ENCODE data around the gene MCUB.
"Not testable (repeated sequence)": the region's sequence is repeated elsewhere in the genome, so short reads cannot be mapped to it uniquely, and the experiment has no call there.

Gene MCUB, protein sequence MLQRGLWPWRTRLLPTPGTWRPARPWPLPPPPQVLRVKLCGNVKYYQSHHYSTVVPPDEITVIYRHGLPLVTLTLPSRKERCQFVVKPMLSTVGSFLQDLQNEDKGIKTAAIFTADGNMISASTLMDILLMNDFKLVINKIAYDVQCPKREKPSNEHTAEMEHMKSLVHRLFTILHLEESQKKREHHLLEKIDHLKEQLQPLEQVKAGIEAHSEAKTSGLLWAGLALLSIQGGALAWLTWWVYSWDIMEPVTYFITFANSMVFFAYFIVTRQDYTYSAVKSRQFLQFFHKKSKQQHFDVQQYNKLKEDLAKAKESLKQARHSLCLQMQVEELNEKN
- 89.8 to 106 reads per million in 2 donors for total RNA-seq

DNA sequence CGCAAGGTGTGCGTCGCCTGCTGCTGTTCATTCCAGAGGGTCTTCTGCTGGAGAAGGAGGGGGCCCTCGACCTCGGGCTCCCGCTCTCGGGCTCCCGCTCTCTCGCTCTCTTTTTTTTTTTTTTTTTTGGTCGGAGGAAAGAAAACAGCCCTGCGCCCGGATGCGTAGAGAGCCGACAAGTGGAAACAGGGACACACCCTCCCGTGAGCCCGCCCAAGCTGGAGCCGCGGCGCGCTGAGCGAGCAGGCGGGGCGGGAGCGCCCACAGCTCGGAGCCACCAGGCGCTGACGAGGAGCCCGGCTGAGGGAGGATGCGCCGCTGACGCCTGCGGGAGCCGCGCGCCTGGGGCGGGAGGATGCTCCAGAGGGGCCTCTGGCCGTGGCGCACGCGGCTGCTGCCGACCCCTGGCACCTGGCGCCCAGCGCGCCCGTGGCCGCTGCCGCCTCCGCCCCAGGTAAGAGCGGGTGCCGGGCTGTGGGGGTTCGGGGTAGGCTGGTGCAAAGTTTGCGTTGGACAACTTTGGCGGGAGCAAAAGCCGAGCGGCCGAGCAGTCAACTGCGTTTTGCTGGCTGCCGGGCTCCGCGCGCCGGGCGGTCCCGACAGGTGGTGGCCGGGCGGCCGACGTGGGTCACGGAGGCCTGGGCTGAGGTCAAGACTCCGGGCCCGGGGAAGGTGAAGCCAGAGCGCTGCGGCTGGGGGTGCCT lies at the start of gene MCUB:
MCUB (plus strand) TSS at position 264 of the 704 bp plus-strand sequence; CDS start at position 356, 92 bp downstream.
- DNase-seq = peak; percentile 80 to 98 (median 90)

DNA sequence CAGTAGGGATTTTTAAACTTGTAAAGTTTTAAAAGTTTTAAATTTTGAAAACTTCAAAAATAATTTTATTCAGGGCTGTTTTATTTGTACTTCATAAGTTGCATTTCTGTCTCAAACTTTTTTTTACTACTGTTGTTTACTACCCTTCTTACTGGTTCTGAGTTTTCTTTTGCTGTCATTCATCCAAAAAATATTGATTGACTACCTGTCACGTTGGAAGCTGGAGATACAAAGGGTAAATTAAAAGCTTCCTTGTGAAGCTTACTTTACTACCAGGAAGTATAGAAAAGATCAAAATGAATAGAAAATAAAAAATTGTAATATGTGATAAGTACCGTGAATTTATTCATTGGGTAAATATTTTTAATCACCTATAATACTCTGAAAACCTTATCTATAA lies 49.4 kb upstream of the MCUB start:
- DNase-seq = no peak

DNA sequence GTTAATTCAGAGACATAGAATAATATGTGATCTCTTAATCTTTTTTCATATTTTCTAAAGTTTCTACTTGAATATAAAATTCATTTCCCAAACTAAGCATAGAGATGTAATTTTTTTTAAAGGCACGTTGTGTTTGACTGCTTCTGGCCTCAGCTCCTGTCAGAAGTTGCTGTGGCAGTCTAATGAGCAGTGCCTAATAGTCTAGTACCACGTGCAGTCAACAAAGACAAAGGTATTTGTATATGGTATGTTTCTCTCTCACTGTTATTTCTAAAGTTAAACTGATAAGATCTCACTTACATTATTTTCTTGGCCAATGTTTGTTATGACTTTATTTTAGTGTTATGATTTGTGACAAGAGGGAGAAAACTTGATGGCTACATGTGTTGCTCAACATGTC lies 48.6 kb upstream of the MCUB start:
- peak in 1 of 5 experiments; percentile 1 for DNase-seq

DNA sequence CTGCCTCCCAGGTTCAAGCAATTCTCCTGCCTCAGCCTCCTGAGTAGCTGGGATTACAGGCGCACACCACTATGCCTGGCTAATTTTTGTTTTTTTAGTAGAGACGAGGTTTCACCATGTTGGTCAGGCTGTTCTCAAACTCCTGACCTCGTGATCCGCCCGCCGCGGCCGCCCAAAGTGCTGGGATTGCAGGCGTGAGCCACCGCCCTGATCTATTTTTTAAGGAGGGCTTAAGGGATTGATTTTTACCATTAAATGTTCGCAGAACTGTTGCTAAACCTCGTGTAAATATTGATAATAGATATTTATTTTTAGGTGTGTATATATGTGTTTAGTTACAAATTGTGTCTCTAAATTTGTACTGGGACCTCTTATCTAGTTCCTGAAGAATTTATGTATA lies 46.7 kb upstream of the MCUB start:
- not testable (repeated sequence) for DNase-seq

DNA sequence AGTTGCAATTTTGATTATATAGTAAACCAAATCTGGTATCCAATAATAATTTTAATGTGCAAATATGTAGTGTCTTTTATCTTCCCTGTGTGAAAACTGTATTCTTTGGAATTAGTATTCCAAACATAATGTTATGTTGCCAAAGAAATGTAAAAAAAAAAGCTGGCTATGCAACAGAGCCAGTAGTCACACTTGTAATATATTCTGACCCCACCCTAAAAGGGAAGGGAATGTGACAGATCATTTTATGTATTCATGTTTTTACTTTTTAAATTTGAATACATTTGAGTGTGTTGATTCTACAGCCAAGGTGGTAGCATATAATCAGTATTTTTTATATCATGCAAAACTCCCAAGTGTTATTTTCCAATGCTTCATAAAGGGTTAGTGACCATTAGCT lies 27.9 kb upstream of the MCUB start:
- no peak for DNase-seq

DNA sequence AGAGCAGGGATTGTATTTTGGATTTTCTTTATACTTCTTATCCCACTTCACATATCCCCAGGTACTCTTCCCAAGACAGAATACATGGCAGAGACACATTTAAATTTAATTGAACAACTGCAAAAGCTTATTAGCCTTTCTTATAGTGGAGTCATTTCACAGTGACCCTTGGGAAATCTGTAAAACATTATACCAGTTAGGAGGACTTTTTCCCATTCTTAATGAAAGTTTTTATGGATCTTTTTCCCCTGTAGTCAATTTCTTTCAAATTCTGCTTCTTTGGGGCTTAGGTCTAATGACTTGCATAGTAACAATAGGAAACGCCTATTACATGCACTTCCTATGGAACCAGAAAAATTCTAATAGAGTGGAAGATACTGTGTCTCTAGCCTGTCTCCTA lies 14.6 kb upstream of the MCUB start:
- DNase-seq = no peak

DNA sequence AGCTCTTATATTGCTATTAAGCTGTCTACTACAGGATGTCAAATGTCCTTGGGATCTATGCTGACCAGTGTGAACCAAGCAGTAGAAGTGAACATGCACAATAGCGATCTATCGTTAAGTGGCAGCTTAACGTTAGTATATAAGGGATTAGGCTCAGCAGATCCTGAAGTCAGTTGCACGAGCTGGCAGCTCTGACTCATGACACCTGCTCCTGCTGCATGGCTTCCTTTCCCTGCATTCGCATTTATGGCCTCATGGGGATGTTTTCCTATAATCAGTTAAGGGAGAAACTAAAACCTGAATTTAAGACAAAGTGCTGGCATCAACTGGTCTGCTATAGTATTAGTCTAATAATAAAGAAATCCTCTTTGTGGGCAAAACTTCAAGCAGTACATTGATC lies 12.7 kb upstream of the MCUB start:
- DNase-seq = no peak

DNA sequence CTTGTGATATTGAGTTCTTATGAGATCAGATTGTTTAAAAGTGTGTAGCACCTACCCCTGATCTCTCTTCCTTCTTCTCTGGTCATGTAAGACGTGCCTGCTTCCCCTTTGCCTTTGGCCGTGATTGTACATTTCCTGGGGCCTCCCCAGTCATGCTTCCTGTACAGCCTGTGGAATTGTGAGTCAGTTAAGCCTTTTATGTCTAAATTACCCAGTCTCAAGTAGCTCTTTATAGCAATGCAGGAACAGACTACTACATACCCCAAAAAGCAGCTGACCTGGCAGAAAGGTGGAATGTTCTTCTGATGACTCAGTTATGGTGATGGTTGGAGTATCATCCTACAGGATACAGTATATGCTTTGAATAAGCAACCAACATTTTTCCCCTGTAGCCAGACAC lies 11.4 kb upstream of the MCUB start:
- no peak for DNase-seq

DNA sequence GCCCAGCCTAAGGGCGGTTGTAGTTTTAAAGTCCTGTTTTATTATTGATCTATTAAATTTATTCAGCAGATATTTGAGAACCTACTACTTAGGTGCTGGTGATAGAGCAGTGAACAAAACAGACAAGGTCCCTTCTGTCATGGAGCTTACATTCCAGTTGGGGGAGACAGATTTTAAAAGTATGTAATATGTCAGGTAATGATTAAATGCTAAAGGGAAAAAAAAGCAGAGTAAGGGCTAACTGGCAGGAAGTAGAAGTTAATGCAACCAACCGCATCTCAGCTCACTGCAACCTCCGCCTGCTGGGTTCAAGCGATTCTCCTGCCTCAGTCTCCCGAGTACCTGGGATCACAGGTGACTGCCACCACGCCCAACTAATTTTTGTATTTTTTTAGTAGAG lies 7.8 kb upstream of the MCUB start:
- no peak for DNase-seq

DNA sequence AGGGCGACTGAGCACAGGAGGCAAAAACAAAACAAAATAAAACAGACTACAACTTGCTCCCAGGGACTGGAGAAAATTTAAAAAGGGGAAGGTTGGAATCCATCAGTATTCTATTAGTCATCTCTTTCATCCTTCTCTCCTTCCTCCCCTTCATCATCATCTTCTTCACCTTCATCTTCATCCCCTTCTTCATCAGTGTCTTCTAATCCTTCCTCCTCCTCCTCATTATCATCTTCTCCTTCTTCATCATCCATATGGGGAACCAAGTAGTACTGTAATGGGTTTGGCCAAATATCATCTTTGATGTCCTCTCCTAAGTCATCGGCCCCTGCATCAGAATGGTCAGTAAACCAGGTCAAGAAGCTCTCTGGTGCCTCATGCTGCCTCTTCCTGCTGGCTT lies 6.9 kb upstream of the MCUB start:
- no peak for DNase-seq

DNA sequence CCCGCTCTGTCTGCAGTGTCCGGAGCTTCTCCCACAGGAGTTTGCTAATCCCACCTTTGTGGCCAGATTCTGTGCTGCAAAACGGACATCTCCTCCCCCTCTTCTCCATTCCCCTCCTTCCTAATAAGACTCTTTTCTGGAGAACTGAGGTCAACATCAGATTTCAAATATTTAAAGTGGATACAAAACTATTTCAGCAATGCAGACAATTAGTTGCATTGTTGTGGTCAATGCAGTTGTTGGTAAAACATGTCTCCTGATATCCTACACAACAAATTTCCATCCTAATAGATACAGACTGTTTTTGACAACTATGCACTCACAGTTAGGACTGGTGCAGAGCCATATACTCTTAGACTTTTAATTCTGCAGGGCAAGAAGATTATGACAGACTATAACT lies 5.1 kb upstream of the MCUB start:
- no peak for DNase-seq

DNA sequence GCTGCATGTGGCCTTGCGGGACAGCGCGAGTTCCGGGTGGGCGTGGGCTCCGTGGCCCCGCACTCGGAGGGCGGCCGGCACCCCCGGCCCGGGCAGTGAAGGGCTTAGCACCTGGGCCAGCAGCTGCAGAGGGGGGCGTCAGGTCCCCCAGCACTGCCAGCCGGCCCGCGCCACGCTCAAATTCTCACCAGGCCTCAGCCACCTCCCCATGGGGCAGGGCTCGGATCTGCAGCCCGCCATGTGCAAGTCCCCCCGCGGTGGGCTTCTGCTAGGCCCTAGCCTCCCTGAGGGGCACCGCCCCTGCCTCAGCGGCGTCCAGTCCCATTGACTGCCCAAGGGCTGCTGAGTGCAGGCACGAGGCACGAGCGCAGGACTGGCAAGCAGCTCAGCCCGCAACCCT lies 2.6 kb upstream of the MCUB start:
- DNase-seq = no peak

DNA sequence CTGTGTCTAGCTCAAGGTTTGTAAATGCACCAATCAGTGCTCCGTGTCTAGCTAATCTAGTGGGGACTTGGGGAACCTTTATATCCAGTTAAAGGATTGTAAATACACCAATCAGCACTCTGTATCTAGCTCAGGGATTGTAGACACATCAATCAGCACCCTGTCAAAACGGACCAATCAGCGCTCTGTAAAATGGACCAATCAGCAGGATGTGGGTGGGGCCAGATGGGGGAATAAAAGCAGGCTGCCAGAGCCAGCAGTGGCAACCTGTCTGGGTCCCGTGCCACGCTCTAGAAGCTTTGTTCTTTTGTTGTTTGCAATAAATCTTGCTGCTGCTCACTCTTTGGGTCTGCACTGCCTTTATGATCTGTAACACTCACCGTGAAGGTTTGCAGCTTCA lies 2.0 kb upstream of the MCUB start:
- peak in 1 of 5 experiments; percentile 41 for DNase-seq

DNA sequence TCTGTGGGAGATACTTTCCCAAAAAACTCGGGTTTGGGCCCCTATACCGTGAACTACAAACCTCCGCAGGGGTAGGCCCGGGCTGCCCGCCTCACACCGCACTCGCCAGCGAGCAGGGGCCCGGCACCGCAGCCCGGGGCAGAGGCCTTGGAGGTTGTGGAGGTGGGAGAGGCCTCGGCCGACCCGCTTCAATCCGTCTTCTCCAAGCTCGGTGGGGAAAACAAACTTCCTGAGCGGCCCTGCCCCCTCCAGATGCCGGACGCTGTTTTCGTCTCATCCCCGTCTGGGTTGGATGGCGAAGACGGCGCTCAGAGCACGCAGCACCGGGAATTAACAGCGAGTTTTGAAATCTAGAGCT lies 442 bp upstream of the MCUB start:
- peak in 2 of 5 experiments; percentile 19 to 26 for DNase-seq

DNA sequence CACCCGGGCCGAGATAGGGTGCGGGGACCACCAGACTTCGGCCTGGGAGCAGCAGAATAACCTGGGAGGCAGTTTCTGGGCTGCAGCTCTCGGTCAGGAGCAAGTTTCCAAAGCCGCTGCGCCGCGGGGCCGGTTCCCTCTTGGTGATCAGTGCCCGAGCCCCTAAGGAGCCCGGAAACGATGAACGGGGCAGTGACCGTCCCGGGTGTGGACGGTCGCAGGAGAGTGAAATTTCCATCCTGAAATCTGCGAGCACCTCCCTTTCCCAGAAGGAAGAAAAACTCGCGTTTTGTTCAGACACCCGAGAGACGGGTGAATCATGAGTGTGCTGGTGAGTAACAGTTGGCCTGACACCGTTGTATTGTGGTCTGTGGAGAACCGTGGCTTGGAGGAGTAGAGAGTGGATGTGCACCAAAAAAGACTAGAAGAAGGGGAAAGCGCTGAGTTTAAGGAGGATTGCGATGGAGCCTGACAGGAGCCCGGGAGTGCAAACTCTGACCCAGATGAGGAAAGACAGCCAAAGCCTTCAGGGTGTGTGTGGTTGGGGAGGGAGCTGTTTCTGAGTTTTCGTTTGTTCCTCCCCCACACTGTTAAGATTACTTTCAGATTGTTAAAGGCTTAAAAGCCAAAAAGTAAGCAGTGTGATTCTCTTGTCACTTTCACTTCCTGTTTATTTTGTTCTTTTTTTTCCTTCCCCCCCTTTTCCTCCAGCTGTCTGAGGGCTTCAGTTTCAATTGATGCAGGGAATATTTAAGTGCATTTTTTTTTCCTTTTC lies 828 bp downstream of the MCUB start:
- DNase-seq = peak in 4 of 5 experiments; percentile 18 to 87 (median 51)

DNA sequence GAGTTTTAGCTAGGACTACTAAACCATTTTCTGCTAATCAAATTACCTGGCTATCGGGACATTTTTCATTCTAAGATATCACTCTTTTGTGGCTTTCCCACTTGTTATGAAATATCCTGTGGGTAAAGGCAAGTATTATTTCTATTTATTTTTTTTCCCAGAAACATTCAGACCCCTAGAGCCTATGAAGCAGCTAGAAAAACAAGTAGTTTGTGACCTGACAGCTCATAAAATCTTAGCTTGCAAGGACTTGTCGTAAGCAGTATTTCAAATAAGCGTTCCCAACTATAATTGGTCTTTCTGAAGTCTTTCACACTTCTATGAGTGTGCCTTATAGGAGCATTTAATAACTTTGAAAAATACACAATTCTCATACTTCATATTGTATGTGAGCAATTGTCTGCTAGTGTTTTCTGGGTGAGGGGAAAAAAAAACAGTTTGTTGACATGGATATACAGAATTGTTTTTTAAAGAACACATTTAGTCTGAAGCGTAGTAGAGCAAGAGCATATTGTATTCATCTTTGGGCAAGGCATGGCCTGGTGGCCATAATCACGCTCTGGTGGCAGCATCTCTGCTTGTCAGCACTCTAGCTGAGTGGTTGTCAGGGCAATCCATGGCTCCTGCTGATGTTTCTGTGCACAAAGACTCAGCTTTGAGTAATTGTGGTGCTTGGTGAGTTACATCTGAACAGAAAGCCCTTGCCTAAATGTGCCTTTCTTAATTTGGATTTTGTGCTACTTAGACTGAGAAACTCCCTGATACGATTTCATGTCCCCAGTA lies 2.6 kb downstream of the MCUB start:
- DNase-seq = peak in 1 of 5 experiments; percentile 28

DNA sequence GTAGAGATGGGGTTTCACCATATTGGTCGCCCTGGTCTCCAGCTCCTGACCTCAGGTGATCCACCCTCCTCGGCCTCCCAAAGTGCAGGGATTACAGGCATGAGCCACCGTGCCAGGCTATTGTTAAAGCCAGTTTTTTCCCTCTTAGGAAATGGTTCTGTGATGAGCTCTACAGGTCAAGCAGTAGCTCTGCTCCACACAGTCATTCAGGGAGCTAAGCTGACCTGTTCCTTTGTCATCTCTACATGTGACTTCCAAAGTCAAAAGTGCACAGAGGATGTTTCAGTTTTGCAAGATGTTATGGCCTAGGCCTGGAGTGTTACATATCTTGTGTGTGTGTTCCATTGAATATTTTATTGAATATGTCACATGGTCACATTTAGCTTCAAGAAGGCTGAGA lies 11.4 kb downstream of the MCUB start:
- no peak for DNase-seq

DNA sequence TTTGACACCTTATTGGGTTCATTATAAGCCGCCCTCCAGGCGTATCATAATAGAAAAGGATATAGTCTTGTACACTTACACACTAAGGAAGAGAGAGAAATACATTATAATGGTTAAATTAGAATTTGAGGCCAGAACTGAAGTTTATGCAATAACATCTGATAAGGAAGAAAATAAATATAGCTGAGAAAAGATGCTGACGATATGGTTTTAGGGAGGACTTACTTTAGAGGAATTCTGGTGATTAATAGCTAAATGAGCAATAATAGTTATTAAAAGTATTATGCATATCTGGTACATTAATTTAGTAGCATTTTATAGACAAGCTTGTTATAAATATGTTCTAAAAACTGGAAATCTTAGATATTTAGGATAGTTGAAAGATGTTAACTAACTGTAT lies 12.1 kb downstream of the MCUB start:
- no peak for DNase-seq

DNA sequence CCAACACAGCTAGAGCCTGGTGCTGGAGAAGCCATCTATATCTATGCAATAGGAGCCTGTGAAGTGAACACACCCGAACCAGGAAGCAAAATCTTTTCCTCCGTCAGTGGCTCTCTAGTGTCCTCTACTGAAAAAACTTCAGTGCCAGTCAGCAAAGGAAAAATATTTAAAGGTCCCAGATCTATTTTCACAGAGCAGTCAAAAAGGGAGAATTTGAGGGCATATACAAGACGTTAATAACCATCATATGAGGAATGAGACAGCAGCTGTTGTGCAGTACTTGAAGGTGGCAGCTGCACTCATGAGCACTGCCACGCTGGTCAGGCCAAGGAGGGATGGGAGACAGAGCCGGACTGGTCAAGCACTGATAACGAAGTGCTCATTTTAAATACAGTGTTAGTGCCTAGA lies 14.4 kb downstream of the MCUB start:
- peak in 1 of 5 experiments; percentile 43 for DNase-seq

DNA sequence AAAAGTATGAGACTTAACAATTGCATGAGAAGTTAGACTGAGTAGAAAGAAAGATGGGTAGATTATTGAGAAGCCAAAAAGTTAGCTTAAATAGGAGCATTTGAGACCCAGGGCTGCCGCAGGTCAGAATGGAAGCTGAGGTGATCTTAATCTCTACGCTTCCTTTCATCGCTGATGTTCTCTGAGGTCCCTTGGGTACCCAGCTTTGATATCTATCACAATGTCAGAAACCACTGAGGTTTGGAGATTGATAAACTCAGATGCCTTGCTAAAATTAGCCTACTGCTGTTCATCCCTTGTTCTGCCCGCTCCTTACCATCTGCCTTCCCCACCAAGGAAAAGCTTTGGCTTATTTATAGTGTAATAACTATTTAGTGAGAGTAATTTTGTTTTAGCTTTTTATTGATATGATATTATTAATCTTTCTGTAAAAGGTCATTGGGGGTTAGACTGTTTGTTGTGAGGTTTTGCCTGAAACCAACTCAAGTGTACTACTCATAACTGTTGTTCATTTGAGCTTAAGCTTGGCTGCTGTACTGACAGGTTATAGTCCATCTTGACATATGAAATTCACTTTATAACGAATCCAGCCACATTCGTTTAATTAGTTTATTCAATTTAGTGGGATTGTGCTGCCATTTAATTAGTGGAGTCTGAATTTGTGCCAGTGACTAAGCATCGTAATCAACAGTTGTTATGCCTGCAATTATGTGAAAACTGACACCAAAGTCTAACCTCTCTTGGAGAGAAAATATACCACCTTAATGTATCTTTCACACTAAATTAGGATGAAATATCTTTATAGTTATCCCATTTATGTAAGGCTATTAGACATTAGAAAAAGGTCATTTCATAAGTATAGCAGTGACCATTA lies 15.1 kb downstream of the MCUB start:
- DNase-seq = peak in 2 of 5 experiments; percentile 14 to 88

DNA sequence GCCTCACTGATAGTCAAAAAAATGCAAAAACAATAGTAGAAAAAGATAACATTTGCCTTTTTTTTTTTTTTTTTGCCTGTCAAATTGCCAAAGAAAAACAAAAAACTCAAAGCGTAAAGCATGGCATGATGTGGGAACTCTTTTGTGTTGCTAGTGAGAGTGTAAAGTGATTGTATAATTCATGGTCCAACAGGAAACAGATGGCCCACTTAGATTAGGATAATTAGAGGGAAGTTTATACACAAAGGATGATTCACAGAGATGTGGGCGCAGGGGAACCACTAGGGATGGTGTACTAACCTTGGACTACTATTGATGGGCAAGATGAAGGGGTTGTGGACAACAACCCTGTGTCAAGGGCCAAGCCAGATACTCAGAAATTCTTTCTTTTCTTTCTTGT lies 16.4 kb downstream of the MCUB start:
- no peak for DNase-seq

DNA sequence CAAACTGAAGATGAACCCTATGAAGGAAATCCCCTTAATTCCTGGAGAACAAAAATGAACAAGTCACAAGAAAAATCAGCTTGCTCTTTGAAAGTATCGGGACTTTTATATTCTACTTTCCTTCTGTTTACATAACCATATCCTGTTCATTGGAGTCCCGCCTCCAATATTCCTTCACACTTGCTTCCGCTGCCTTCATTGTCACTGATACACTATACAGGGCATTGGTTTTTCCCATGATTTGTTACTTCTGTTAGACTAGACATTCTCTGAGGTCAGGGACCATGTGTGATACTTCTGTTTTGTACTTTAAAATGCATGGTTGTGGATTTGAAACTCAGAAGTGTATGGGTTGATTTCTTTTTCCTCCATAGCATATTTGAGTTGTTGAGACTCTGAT lies 18.8 kb downstream of the MCUB start:
- DNase-seq = no peak
